PC-9 (cell line): ENCODE results near the gene GID8.

Source experiments
- EZH2 ChIP-seq: fragments of 200-600 bp; sonication (generic); IDR thresholded peaks from 2 replicates; pipeline ENCODE4 v1.8.0; 2017; ENCODE audit warnings: antibody characterized with exemption, low read depth
- TF ChIP-seq, protein P1 (sequence below): fragments of 200-600 bp; sonication (generic); conservative IDR thresholded peaks from 2 replicates; pipeline ENCODE4 v1.6.1; 2017; ENCODE audit warnings: mixed run types, antibody characterized with exemption, mild to moderate bottlenecking, moderate library complexity

DNA sequence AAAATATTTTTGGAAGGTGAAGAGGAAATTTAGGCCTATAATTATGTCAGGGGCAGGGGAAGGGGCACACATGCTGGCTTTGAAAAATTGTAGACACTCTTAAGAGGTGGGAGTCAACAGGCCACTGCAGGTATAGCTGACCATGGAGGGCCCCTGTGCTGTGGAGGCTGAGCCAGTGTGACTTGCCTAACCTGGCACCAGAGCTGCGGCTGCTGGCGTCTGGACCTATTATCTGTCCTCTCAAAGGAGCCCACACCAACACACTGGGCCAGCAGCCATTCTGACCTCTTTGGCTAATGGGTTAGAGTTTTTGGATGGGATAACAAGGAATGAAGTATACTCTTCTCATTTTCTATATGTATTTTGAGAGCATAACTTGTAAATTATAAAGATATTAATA is 4.5 kb downstream of the GID8 start:
- TF ChIP-seq, protein P1, sequence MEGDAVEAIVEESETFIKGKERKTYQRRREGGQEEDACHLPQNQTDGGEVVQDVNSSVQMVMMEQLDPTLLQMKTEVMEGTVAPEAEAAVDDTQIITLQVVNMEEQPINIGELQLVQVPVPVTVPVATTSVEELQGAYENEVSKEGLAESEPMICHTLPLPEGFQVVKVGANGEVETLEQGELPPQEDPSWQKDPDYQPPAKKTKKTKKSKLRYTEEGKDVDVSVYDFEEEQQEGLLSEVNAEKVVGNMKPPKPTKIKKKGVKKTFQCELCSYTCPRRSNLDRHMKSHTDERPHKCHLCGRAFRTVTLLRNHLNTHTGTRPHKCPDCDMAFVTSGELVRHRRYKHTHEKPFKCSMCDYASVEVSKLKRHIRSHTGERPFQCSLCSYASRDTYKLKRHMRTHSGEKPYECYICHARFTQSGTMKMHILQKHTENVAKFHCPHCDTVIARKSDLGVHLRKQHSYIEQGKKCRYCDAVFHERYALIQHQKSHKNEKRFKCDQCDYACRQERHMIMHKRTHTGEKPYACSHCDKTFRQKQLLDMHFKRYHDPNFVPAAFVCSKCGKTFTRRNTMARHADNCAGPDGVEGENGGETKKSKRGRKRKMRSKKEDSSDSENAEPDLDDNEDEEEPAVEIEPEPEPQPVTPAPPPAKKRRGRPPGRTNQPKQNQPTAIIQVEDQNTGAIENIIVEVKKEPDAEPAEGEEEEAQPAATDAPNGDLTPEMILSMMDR, result no peak
- no peak for TF ChIP-seq EZH2
